Putamen (tissue), 1 donor: ENCODE data around the gene NQO2.
A peak's percentile ranks its signal among the peaks of the same experiment; 100 is the strongest.
"Not testable (repeated sequence)": the region's sequence is repeated elsewhere in the genome, so short reads cannot be mapped to it uniquely, and the experiment has no call there.

Experiments
- DNase-seq: peaks from one replicate; pipeline ENCODE4 v3.0.0-alpha.2; 2016; ENCODE audit warnings: low spot score

The NQO2 gene

GRCh38 chr6:2989332-2990247, 10.1 kb upstream of the NQO2 start:
- peak; percentile 97 for DNase-seq

GRCh38 chr6:2990248-2990931, 9.3 kb upstream of the NQO2 start:
- DNase-seq: peak; percentile 48

DNA sequence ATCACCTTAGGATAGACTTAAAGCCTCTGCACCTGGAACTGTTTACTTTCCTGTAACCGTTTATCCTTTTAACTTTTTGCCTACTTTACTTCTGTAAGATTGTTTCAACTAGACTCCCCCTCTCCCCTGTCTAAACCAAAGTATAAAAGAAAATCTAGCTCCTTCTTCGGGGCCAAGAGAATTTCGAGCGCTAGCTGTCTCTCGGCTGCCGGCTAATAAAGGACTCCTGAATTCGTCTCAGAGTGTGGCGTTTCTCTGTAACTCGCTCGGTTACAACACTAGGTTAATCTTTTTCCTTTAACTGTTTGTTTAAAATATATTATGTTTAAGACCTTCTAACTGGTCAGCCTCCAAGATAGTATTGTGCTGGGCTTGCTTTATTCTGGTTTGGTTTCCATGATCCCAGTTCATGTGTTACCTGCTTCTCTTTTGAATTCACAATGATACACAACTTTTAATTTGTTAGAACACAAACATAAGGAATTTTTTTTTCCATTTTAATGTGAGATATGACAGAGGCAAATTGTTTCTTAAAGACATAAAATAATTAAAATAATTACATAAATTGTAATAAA, 8.7 kb upstream of the NQO2 start:
- no peak for DNase-seq

DNA sequence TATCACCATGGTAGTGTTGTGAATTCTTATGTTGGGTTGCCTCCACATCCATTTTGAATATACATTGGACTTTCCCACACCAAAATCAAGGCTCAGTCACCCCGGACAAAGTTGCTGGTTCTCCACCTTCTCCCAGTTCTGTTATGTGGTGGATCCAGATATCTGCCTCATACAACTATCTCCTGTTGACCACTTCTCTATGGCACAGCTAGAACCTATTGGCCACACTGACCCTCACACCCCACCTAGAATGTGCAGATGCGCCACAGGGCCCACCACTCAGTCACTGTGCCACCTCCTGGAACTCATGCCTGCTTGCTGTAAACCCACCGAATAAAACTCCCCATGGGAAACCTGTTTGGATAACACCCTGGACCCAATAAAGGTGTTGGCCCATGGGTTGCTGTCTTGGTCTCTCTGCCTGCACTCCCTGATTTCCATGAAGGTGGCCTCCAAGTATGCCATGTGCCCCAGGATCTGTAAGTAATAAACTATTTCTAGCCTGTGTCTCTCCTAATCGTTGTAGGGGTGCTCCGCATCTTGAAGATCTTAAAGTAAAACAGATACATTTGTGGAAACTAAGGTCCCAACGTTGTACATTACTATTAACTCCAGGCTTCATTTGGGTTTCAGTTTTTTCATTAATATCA, 7.2 kb upstream of the NQO2 start:
- DNase-seq: no peak

DNA sequence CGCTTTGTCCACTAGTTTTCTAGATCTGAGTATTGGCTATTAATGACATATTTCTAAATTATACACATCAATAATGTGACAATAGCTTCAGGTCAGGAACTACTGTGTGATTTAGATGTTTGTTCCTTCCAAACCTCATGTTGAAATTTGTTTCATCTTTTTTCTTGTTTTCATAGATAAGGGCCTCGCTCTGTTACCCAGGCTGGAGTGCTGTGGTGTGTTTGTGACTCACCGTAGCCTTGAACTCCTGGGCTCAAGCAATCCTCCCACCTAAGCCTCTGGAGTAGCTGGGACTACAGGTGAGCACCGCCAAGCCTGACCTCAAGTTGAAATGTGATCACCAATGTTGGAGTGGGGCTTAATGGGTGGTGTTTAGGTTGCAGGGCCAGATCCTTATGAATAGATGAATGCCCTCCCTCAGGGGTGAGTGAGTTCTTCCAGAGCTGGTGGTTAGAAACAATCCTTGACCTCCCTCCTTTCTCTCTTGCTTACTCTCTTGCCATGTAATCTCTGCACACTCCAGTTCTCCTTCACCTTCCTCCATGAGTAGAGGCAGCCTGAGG, 5.9 kb upstream of the NQO2 start:
- no peak for DNase-seq

DNA sequence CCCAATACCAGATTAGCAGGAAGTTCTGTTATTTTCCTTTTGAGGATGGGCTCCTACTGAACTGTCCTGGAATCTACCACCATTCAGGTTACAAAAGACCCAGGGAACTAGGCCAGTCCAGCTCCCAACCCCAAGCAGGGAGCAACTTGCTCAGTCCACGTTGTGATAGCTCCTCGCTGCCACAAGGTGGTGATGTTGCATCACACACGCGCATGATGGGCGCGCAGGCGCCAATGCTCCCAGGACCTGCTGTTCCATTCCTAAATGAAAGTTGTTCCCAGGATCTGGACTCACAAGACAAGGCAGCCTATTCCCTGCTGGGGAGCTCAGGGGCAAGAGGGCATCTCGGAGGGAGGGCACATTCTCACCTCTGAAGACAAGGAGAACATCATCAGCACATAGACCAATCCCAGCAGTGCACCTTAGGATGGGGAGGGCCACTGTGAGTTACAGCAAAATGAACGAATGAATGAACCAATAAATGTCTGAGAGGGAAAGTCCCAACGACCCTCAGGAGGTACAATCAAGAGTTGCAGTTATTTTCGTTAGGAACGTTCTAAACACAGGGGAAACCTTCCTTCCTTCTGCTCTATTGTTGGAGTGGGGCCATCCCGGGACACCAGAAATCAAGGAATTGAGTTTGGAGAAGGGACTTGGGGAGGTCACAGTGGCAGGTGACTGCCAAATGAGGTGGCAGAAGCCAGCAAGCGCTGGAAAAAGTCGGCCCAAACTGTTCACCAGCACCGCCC, 1.3 kb upstream of the NQO2 start:
- DNase-seq: peak; percentile 27

GRCh38 chr6:2998998-2999617, 586 bp upstream of the NQO2 start:
- DNase-seq: no peak

DNA sequence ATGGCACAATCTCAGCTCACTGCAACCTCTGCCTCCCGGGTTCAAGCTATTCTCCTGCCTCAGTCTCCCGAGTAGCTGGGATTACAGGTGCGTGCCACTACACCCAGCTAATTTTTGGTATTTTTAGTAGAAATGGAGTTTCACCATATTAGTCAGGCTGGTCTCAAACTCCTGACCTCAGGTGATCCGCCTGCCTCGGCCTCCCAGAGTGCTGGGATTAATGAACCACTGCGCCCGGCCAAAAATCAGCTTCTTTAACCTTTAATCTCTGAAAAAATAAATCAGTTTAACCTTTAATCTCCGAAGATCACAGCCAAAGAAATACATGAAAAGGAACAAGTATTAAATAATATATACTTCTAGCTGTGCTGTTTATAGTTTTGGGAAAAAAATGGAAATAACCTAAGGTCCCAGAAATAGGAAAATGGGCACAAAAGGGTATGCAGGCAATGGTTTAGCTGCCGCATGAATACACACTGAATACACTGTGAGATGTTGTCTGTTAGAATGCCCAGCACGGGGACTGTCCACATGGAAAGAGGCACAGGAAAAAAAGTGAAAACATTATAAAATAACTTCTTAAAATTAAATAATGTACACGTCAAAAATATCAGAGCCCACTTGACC, 1.6 kb downstream of the NQO2 start:
- no peak for DNase-seq

DNA sequence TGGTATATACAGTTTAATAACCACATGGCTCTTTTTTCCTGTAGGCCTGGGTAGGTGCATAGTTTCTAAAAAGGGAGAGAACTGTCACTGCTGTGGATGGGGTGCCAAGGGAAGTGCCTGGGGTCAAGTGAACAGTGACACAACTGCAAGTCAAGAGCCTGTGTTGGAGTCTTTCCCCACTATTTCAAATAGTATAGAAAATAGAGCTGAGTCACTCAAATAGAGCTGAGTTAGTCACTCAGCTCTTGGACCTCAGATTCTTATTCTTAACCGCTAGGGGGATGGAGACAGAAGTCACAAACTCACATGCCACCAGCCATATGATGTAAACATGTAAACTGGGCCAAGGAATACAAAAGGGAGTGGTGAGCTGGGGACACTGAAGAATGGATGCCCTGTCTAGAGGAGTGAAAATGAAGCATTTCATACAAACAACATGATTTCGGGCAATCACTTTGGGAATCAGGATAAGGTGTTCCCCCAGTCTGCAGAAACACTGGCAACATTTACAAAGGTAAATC, 2.1 kb downstream of the NQO2 start:
- DNase-seq: peak; percentile 55

DNA sequence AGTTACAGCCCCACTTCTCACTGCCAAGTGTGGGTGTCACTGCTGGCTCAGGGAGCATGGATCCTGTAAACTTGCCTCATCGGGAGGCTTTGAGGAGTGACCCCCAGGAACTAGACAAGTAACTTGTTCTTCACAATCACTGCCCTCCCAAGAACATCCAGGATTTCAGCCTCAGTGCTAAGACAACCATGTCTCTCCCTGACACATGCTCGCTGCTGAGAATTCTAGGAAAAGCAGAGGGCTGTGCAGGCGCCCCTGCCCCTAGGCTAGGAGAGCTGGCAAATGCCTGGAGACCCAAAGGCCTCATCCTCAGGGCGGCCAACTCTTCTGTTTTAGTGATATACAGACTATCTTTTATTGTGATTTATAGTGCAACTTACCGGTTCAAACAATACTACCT, 3.5 kb downstream of the NQO2 start:
- not testable (repeated sequence) for DNase-seq

DNA sequence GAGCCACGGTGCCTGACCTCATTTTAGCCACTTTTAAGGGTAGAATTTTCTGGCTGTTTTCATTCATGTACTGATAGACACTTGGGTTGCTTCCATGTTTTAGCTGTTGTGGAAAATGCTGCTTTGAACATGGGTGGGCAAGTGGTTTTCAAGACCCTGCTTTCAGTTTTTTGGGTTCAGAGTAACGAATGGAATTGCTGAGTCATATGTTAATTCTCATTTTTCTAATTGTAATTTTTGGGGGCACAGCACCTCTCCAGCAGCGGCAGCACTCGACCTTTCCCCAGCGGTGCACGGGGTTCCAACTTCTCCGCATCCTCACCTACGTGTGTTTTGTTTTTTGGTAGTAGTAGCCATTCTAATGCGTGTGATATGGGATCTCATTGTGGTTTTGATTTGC, 5.4 kb downstream of the NQO2 start:
- DNase-seq: no peak

DNA sequence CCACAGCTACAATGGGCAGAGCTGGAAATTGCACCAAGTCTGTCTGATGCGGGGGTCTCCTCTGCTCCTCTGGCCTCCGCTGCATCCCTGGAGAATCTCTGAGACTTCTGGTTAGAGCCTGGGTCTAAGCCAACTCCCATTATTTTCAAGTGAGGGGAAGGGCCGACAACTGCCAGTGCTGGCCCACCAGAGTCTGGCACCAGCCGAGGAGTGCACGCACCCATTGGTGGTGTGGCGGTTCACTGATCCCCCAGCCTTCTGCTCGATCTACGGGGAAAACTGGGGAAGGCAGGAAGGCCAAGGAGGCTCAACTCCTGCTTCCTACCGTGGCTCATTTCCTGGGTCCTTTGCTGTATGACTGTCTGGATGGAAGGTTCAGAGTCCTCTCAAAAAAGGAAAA, 6.2 kb downstream of the NQO2 start:
- DNase-seq: no peak

DNA sequence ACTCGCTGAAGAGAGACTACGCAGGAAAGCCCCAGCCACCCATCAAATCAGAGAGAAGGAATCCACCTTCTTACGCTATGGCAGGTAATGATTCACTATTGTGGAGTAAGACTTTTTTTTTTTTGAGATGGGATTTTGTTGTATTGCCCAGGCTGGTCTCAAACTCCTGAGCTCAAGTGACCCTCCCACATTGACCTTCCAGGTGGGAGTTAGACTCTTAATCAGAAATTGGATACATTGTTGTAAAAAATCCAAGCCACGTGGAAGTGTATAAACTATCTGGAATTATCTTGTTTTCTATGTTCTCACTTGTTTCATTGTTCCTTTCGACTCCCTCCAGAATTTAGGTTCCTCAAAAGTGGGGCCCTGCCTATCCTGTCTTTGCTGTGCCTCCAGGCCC, 6.8 kb downstream of the NQO2 start:
- DNase-seq: no peak

DNA sequence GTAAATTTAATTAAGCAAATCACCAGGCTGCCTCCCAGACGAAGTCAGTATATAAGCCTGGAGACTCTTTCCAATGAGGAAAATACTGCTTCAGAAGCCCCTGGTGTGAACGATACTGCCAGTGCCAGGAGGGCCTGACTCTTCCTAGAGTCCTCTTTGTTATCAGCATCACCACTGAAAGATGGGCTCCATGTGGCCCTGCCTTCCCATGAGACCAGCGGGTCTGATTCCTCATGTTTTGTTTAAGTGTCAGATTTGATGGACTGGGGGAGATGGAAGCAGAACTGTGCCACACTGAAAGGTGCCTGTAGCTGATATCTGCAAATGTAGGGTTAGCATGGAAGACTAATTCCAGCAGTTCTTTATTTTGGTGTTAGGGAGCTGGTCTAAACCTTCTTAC, 7.9 kb downstream of the NQO2 start:
- DNase-seq: no peak

- DNase-seq: not testable (repeated sequence)
These were observed 9.1 kb downstream of the NQO2 start for GRCh38 chr6:3008712-3009265.

DNA sequence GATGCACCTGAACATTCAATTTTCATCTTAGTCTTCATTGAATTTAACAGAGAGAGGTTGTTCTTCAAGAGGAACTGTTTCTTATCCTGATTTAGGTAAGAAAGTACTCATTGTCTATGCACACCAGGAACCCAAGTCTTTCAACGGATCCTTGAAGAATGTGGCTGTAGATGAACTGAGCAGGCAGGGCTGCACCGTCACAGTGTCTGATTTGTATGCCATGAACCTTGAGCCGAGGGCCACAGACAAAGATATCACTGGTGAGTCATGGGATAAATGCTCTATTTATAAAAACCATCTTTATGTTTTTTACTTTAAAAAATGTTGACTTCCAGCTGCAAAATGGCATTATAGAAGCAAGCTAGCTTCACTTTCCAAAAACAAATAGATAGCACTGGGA, 10.2 kb downstream of the NQO2 start:
- no peak for DNase-seq

GRCh38 chr6:3011158-3011557, 11.5 kb downstream of the NQO2 start:
- no peak for DNase-seq

- no peak for DNase-seq
These were observed 11.9 kb downstream of the NQO2 start for GRCh38 chr6:3011592-3011991.

- no peak for DNase-seq
These were observed 13.8 kb downstream of the NQO2 start for GRCh38 chr6:3013486-3013885.
